Measurements from ENCODE around the gene ISYNA1.

Gene ISYNA1

DNA sequence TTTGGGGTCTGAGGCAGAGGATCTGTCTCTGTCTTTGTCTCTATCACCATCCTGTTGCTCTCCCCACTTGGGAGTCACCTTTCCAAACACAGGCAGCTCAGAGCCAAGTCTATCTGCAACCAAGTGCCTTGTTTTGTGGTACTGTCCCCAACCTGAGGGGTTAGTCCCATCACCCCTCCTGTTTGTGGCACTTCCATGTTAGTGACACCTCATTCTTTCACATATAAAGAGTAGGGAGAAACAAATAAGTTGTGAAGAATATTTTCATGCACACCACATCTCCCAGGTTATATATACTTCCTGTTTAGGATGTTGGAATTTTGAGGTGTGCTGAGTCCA is 48.2 kb downstream of the ISYNA1 start:
- no peak for DNase-seq

DNA sequence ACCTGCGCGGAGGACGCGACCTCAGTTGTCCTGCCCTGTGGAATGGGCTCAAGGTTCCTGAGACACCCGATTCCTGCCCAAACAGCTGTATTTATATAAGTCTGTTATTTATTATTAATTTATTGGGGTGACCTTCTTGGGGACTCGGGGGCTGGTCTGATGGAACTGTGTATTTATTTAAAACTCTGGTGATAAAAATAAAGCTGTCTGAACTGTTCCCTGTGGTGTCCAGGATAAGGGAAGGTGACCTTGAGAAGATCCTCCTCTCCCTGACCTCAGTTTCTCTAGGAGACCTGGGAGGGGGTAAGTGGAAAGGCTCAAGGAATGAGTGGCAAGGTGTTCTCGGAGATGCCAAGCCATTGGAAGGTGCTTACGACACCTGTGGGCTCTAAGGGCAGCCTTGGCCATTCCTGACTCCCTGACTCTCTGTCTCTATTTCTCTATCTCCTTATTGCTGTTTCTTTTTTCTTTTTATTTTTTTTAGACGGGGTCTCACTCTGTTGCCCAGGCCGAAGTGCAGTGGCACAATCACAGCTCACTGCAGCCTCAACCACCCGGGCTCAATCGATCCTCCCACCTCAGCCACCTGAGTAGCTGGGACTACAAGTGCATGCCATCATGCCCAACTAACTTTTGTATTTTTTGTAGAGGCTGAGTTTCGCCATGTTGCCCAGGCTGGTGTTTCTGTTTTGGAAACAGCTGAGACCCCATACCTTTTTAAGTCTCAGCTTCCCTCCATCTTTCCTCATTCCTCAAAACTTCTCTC is 48.8 kb downstream of the ISYNA1 start:
- DNase-seq, result no peak

DNA sequence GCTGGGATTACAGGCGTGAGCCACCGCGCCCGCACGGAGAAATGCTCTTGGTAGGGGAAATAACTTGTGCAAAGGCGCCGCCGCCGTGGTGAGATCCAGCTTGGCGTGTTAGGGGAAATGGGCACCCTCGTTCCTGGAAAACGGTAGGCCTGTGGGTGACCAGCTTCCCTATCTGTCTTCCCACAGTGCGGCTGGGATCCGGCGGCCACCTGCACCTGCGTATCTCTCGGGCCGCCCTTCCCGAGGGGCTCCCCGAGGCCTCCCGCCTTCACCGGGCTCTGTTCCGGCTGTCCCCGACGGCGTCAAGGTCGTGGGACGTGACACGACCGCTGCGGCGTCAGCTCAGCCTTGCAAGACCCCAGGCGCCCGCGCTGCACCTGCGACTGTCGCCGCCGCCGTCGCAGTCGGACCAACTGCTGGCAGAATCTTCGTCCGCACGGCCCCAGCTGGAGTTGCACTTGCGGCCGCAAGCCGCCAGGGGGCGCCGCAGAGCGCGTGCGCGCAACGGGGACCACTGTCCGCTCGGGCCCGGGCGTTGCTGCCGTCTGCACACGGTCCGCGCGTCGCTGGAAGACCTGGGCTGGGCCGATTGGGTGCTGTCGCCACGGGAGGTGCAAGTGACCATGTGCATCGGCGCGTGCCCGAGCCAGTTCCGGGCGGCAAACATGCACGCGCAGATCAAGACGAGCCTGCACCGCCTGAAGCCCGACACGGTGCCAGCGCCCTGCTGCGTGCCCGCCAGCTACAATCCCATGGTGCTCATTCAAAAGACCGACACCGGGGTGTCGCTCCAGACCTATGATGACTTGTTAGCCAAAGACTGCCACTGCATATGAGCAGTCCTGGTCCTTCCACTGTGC is 49.6 kb downstream of the ISYNA1 start:
- peak; percentile 78 for DNase-seq

DNA sequence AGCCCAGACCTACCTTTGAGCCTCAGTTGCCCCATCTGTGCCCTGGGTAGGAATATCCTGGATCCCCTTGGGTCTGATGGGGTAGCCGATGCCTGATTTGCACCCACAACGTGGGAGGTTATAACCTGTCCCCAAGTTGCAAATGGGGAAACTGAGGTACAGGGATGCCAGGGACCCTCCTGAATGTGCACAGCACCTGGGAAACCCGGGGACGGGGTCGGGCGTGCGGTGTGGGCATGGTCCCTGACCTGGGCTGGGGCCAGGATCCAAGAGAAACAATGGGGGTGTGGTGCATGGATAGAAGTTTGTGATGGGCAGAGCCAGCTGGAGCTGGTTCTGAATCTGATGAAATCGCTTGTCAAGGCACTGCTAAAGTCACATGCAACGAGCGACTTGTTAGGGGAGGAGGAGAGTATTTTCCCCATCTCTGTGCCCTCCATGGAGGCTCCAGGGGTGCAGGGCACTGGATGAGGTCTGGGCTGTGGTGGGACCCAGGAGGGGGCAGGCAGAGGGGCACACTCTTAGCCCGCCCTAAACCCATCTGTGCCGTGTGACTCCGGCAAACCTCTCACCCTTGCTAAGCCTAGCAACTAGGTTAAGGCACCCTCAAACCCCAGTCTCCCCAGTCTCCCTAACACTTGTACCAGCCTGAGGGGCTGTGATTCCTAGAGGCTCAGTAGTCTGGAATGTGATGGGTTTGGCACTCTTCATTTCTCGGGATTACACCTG is 51.2 kb downstream of the ISYNA1 start:
- DNase-seq, result no peak

DNA sequence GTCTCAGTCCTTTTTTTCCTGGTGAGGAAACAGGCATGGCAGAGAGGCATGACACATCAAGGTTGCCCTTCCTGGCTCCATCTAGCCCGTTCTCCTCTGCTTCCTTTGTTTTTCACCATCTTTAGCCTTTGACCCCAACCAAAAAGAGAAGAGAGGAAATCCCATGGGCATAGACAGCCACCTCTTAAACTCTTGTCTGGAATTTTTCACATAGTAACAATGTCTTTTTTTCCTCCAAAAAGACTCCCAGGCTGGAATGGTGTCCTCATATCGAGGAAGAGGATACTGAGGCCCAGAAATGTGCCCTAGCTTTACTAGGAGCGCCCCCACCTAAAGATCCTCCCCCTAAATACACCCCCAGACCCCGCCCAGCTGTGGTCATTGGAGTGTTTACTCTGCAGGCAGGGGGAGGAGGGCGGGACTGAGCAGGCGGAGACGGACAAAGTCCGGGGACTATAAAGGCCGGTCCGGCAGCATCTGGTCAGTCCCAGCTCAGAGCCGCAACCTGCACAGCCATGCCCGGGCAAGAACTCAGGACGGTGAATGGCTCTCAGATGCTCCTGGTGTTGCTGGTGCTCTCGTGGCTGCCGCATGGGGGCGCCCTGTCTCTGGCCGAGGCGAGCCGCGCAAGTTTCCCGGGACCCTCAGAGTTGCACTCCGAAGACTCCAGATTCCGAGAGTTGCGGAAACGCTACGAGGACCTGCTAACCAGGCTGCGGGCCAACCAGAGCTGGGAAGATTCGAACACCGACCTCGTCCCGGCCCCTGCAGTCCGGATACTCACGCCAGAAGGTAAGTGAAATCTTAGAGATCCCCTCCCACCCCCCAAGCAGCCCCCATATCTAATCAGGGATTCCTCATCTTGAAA is 52.0 kb downstream of the ISYNA1 start, which contains the start of gene GDF15:
TSS of gene GDF15 (plus strand) at position 484 of the 868 bp plus-strand sequence. CDS start at position 516, 32 bp downstream.
- peak; percentile 26 for DNase-seq

DNA sequence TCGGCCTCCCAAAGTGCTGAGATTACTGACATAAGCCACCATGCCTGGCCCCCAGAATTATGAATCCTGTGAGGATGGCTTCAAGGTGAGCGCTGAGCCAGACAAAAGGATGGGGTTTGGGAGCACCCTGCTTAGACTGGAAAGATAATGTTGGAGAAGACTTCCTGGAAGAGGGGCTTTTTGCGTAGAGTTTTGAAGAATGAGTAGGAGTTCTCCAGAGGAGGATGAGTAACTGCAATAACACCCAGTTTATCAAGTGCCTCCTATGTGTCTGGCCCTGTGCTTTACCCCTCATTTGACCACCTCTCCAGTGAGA is 52.6 kb downstream of the ISYNA1 start:
- no peak for DNase-seq

DNA sequence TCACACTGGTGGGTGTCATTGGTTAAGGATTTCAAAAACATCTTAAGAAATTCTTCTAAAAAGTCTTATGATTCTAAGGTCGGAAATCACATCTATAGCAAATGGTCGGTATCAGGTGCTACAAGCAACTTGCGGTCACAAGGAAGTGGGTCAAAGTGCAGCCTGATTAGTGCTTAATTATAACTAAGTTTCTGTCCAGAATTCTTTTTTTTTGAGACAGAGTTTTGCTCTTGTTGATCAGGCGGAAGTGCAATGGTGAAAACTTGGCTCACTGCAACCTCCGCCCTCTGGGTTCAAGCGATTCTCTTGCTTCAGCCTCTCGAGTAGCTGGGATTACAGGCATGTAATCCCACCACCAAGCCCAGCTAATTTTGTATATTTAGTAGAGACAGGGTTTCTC is 53.2 kb downstream of the ISYNA1 start:
- DNase-seq, result no peak

Measured in stimulated activated CD4-positive, alpha-beta T cell treated with anti-CD3 and anti-CD28 coated beads, Interleukin-4, amount 100 ng/mL, for 1 hour (primary cell).